HG02678 (cell line): Measurements from ENCODE around the gene TSHR.
A peak's percentile ranks its signal among the peaks of the same experiment; 100 is the strongest.

ENCODE experiments used
- ATAC-seq: cut with Tn5 transposase; IDR thresholded peaks from one replicate; pipeline ENCODE4 v1.9.1; 2021; ENCODE audit warnings: mild to moderate bottlenecking, moderate library complexity; ENCODE audit not compliant: unreplicated experiment

The TSHR gene

DNA sequence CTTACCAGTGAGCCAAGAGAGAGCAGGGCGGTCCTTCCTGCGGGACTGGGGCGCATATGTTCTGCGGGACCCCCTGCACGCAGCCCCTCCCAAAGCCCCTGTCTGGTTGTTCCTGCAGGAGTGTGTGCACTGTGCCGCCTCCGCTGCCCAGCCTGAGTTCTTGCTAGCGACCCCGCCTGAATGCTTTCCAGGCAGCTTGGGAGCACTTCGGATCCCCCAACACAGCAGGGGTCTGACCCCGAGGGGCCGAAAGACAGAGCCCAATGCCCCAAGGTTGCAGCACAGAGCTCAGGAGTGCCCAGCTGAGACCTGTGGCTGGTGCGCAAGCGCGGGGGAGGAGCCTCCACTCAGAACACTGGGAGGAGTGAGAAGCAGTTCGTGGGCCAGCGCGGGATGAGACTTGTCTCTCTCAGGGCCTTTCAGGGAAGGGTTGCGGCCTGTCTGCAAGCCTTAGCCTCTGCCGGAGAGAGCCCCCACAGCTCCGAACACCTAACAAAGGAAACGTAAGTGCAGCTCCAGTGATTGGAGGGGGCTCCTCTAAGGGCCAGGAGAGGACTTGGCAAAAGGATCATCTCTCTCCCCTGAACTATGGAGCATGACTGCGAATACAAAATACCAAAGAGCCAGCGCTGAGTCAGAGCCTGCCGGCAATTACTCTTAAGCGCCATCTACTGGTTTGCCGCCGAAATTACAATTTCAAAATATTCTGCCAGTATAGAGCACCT lies 214.8 kb downstream of the TSHR start:
- ATAC-seq = peak; percentile 96

DNA sequence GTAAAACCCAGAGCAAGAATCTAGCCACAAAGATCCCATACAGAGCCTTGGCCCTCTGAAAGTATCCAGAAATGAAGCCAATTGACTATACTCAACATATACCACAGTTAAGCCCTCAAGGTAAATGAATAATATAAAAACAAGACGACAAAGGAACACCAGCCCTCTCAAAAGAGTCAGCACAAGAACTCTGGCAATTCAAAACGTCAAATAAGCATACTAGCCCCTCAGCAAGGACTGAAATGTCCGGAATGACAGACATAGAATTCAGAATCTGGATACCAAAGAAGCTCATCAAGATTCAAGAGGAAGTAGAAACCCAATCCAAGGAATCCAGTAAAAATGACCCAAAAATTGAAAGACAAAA lies 215.4 kb downstream of the TSHR start:
- ATAC-seq = no peak

DNA sequence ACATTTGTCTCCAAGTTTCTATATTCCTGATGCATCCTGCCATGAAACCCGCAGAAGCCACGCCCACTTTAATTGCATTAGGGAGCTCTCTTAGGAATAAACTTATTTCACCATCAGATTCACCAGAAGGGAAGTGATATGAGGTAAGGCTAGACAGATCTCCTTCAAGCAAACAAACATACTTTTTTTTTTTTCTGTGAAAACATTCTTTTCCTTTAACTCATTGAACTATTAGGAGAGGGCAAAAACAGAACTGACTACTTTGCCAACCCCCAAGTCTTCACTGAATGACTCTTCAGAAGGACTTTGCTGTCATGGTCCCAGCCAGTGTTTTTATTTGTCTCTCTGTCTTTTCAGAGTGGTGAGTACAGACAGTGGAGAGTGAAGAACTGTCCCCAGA lies 216.9 kb downstream of the TSHR start:
- peak; percentile 14 for ATAC-seq

DNA sequence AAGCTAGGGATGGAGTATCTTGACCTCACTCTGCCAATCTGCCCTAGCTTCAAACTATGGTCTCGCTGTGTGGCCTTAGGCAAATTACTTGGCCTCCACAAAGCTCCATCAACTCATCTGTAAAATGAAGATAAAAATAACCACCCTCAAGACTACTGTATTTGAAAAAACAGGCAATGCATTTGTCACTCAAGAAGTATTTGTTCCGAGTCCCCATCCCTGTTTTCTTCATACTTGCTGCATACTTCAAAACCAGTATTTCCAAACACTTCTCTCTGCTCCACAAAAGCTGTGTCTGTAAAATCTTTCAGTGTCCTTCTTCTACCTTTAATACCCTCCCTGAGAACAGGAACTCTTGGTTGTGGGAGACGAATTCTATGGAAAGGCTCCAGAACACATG lies 217.5 kb downstream of the TSHR start:
- peak; percentile 30 for ATAC-seq

DNA sequence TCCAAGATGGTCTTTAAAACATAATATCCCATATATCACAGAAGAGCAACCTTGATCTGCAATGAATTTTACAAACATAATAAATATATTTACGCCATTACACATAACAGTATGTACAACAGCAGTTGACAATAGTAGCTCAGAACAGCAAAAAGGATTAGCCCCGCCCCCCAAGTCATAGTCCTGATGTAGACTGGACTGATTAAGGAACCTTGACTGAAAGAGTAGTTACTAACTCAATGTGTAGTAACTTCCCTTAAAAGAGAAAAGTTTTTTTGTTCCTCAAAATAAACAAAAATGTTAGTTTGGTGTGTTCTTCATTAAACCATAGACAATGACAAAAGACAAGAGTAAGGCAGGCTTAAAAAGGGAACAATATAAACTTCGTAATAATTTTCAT lies 220.8 kb downstream of the TSHR start:
- ATAC-seq = no peak

DNA sequence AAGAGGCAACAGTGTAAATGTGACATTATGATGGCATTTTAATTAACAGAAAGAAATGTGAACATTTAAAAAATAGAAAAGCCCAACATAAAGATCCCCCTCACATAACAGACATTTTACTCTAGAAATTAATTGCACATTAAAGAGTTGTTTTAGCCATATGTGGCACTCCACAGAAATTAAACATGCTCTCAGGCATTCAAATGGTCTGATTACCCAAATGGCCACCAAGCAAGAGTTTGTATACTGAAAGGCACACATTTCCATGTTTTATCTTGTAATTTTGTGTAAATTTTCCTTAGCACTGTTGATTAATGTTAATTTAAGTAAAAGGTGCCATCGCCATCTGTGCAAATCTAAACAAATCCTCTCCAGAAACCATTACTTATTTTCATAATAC lies 221.8 kb downstream of the TSHR start:
- no peak for ATAC-seq

DNA sequence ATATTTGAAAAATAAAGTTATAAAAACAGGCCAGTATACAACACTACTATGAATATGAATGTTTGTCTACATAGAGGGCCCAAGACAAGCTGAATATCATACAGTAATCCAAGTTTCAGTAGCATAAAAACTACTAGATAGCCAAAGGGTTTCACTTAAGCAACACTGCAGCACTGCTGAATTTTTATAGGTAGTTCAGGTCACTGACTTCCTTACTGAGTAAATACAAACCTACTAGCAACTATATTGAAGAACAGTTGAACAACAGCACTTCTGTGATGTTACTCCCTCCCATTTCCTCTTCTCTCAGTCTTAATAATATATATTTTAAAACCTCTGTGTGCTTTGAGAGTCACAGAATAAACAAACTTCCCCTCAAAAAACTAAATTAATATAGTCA lies 222.6 kb downstream of the TSHR start:
- peak; percentile 39 for ATAC-seq

DNA sequence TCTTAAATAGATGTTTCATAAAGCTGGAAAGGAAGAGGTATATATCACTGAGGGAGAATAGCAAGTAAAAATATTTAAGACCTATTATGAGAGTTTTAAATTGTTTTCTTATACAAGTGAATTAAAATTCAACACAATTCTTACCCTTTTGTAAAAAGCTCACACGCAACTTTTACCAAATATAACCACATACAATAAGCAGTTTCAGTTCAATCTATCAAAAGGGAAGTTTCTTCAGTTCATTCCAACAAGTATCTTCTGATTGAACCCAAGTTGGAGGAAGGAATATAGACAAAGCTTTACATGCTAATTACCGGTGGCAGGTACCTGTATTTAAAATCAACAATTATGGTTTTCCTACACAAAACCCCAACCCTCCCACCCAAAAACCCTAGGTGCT lies 224.2 kb downstream of the TSHR start:
- no peak for ATAC-seq

DNA sequence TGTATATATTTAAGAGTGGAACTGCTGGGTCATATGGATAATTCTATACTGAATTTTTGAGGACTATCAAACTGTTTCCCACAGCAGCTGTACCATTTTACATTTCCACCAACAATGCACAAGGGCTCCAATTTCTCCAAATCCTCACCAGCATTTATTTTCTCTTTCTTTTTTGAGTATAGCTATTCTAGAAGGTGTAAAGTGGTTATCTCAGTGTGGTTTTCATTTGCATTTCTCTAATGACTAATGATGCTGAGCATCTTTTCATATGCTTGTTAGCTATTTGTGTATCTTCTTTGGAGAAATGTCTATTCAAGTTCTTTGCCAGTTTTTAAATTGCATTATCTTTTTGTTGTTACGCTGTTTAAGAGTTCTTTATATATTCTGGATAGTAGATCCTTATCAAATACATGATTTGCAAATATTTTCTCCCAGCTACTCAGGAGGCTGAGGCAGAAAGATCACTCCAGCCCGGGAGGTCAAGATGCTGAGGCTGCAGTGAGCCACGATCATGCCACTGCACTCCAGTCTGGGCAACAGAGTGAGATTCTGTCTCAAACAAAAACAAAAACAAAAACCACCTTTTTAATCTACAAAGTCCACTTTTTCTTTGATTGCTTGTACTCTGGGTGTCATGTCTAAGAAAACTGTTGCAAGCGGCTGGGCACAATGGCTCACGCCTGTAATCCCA lies 232.6 kb downstream of the TSHR start:
- peak; percentile 86 for ATAC-seq

DNA sequence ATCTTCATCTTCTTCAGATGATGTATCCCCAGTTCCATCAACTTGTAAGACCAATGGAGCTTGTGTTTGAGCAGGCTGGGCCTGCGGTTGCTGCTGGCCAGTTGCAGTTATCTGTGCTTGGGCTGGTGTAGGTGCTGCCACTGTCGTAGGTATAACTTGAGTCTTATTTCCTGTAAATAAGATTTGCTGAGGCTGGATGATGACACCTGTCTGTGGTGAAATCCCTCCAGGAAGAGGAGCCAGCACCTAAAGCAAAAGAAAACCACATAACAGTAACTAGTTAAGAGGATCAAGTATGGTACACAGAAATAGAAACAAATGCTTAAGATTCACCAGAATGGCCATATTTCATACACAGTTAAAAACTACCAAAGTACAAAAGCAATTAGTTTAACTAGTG lies 237.2 kb downstream of the TSHR start:
- no peak for ATAC-seq

DNA sequence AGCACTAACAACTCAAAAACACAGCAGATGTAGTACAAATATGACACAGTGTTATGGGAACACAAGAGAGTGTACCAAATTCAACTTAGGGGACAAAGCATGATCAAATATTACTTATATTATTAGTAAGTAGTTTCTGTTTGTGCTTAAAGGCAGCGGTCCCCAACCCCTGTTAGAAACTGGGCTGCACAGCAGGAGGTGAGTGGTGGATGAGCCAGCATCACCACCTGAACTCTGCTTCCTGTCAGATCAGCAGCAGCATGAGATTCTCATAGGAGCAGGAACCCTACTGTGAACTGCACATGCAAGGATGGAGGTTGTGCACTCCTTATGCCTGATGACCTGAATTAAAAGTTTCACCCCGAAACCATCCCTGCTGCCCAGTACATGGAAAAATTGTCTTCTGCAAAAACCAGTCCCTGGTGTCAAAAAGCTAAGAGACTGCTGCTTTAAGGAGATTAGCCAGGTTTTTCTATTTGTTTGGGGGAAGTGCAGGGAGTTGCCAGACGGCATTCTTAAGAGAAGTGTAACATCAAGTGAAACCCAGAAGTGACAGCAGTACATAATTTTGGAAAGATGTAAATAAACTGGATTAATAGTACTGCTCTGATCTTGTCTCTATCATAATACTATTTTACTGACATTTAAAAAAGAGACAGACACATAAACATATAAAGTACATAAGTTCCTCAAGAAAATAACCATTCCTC lies 238.7 kb downstream of the TSHR start:
- ATAC-seq = peak; percentile 43
